Smooth muscle cell (in vitro differentiated cells): Measurements from ENCODE around the gene FERD3L. TPM values are rescaled to one million over a fixed set of nuclear protein-coding genes. Genes with fewer than 3 reads are reported as not detected.
"Not testable (repeated sequence)": the region's sequence is repeated elsewhere in the genome, so short reads cannot be mapped to it uniquely, and the experiment has no call there.

Experiments used
- DNase-seq: peaks from one replicate; lab custom pipeline; 2025; ENCODE audit not compliant: unreplicated experiment; lab: John Stamatoyannopoulos, UW
- H2AFZ ChIP-seq: fragments of 200-600 bp; sonication (generic); 2 replicates; pipeline ENCODE4 v1.6.0; 2016; ENCODE audit warnings: antibody characterized with exemption, low read depth, mild to moderate bottlenecking
- H3F3A ChIP-seq: fragments of 200-600 bp; sonication (generic); 2 replicates; pipeline ENCODE4 v1.6.0; 2017; ENCODE audit warnings: antibody characterized with exemption, low read depth
- H3K27ac ChIP-seq: fragments of 200-600 bp; sonication (generic); 2 replicates; pipeline ENCODE4 v1.5.1; 2016; ENCODE audit warnings: low read depth, mild to moderate bottlenecking
- H3K27me3 ChIP-seq: fragments of 200-600 bp; sonication (generic); 2 replicates; pipeline ENCODE4 v1.6.1; 2016; ENCODE audit warnings: low read depth, mild to moderate bottlenecking
- H3K36me3 ChIP-seq: fragments of 200-600 bp; sonication (generic); 2 replicates; pipeline ENCODE4 v1.5.1; 2016; ENCODE audit warnings: low read depth
- H3K4me1 ChIP-seq: fragments of 200-600 bp; sonication (generic); 2 replicates; pipeline ENCODE4 v1.5.1; 2016; ENCODE audit warnings: low read depth
- H3K4me2 ChIP-seq: fragments of 200-600 bp; sonication (generic); 2 replicates; pipeline ENCODE4 v1.6.0; 2016; ENCODE audit warnings: mild to moderate bottlenecking
- H3K4me3 ChIP-seq: fragments of 200-600 bp; sonication (generic); 2 replicates; pipeline ENCODE4 v1.5.1; 2016; ENCODE audit warnings: mild to moderate bottlenecking
- H3K79me2 ChIP-seq: fragments of 200-600 bp; sonication (generic); 2 replicates; pipeline ENCODE4 v1.6.0; 2016; ENCODE audit warnings: low read depth, mild to moderate bottlenecking
- H3K9ac ChIP-seq: fragments of 200-600 bp; sonication (generic); 2 replicates; pipeline ENCODE4 v1.6.0; 2016; ENCODE audit warnings: low read depth
- H3K9me3 ChIP-seq: fragments of 200-600 bp; sonication (generic); replicated peaks from 2 replicates; pipeline ENCODE4 v1.5.1; 2016; ENCODE audit warnings: low read depth
- H4K20me1 ChIP-seq: fragments of 200-600 bp; sonication (generic); 2 replicates; pipeline ENCODE4 v1.6.0; 2016; ENCODE audit warnings: low read depth
- CTCF ChIP-seq: fragments of 200-600 bp; sonication (generic); IDR thresholded peaks from 2 replicates; pipeline ENCODE4 v1.5.1; 2017; ENCODE audit warnings: borderline replicate concordance, mild to moderate bottlenecking, antibody characterized with exemption; ENCODE audit not compliant: insufficient read depth, poor library complexity, severe bottlenecking
- WGBS: methylation state at CpG from one replicate; pipeline ENCODE4 v1.1.7; 2016; ENCODE audit warnings: low lambda C conversion rate; 5-methylcytosine and 5-hydroxymethylcytosine counted together
- polyA plus RNA-seq: library from polyadenylated mRNA; unstranded; fragments of >200 nt; fragmentation: Nextera tagmentation; extraction: Ambion mirVana; gene quantifications from 2 replicates; pipeline ENCODE4 v1.2.1, GENCODE V29; 2016
- total RNA-seq: library from RNA; depleted of rRNA; stranded (reverse); fragments of >200 nt; gene quantifications from 2 replicates; pipeline ENCODE4 v1.2.3, GENCODE V29; 2014

FERD3L gene
- total RNA-seq (not detected in 2 replicates), polyA plus RNA-seq (not detected in 2 replicates)

- no peaks in the 10 kb centered on the region for H3K79me2 ChIP-seq
- H2AFZ ChIP-seq: peak within 1 kb of the TSS; percentile 91
- H3F3A ChIP-seq: no peaks in the 10 kb centered on the region
- no peak for TF ChIP-seq CTCF
- no peak for DNase-seq
- peak within 1 kb of the TSS; percentile 47 for H3K4me3 ChIP-seq
- peak within 1 kb of the TSS; percentile 87 for H3K4me2 ChIP-seq
- no peaks in the 10 kb centered on the region for H3K9me3 ChIP-seq
- H3K27me3 ChIP-seq: peaks cover 60% of the 10 kb centered on the region
- H3K36me3 ChIP-seq: no peaks in the 10 kb centered on the region
- H3K9ac ChIP-seq: no peak within 1 kb of the TSS
- WGBS: 4% methylated on average over 51 of the region's 51 CpGs
- H3K4me1 ChIP-seq: peaks cover 19% of the 10 kb centered on the region
- no peak within 1 kb of the TSS for H3K27ac ChIP-seq
- no peaks in the 10 kb centered on the region for H4K20me1 ChIP-seq
Observed at GRCh38 chr7:19144661-19145433, at the start of gene FERD3L. Gene FERD3L (minus strand): TSS chr7:19145421. CDS start chr7:19145362, 59 bp downstream.

GRCh38 chr7:19194417-19194816, 49.2 kb upstream of the FERD3L start:
- peak overlapping the region; percentile 50 for H3K4me3 ChIP-seq
- H4K20me1 ChIP-seq, H3F3A ChIP-seq, H3K36me3 ChIP-seq, H3K4me1 ChIP-seq, H3K9me3 ChIP-seq, H3K79me2 ChIP-seq, H3K27ac ChIP-seq, DNase-seq, H3K27me3 ChIP-seq: not testable (repeated sequence)
- WGBS: 31% methylated on average over 14 of the region's 14 CpGs
- H2AFZ ChIP-seq: peak overlapping the region; percentile 73
- peak overlapping the region; percentile 34 for H3K9ac ChIP-seq
- peak overlapping the region; percentile 73 for H3K4me2 ChIP-seq

- no peaks in the 10 kb centered on the region for H3K27me3 ChIP-seq
- H3K9me3 ChIP-seq: no peaks in the 10 kb centered on the region
- no peak overlapping the region for H3K4me2 ChIP-seq
- no peaks in the 10 kb centered on the region for H3K79me2 ChIP-seq
- WGBS: 88% methylated on average over 1 of the region's 1 CpG
- no peak overlapping the region for H3K4me3 ChIP-seq
- H3F3A ChIP-seq: no peaks in the 10 kb centered on the region
- no peaks in the 10 kb centered on the region for H4K20me1 ChIP-seq
- no peaks in the 10 kb centered on the region for H3K36me3 ChIP-seq
- H3K9ac ChIP-seq: no peak overlapping the region
- DNase-seq: no peak
- no peak for TF ChIP-seq CTCF
- no peaks in the 10 kb centered on the region for H3K4me1 ChIP-seq
- no peak overlapping the region for H2AFZ ChIP-seq
- H3K27ac ChIP-seq: no peak overlapping the region
Observed at GRCh38 chr7:19181634-19182033, 36.4 kb upstream of the FERD3L start.

GRCh38 chr7:19178595-19178994, 33.4 kb upstream of the FERD3L start:
- H3K4me3 ChIP-seq: no peak overlapping the region
- no peaks in the 10 kb centered on the region for H3K79me2 ChIP-seq
- no peaks in the 10 kb centered on the region for H3K36me3 ChIP-seq
- H3F3A ChIP-seq: no peaks in the 10 kb centered on the region
- H3K27me3 ChIP-seq: no peaks in the 10 kb centered on the region
- no peaks in the 10 kb centered on the region for H3K9me3 ChIP-seq
- H2AFZ ChIP-seq: no peak overlapping the region
- no peaks in the 10 kb centered on the region for H4K20me1 ChIP-seq
- H3K4me2 ChIP-seq: no peak overlapping the region
- no peak overlapping the region for H3K9ac ChIP-seq
- H3K4me1 ChIP-seq: no peaks in the 10 kb centered on the region
- WGBS: 93% methylated on average over 4 of the region's 4 CpGs
- no peak for DNase-seq
- H3K27ac ChIP-seq: no peak overlapping the region
- no peak for TF ChIP-seq CTCF
